Kidney epithelial cell (primary cell): ENCODE results near the gene MFGE8. TPM values are rescaled to one million over a fixed set of nuclear protein-coding genes. Genes with fewer than 3 reads are reported as not detected.
"Not testable (repeated sequence)": the region's sequence is repeated elsewhere in the genome, so short reads cannot be mapped to it uniquely, and the experiment has no call there.

Experiments used
- DNase-seq: peaks from one replicate; pipeline ENCODE4 v3.0.0-alpha.2; 2010; ENCODE audit warnings: low read depth
- H3K27me3 ChIP-seq: 2 replicates; pipeline ENCODE4 v1.6.0; 2011; ENCODE audit warnings: low read length; ENCODE audit not compliant: control insufficient read depth, insufficient read depth
- H3K36me3 ChIP-seq: 2 replicates; pipeline ENCODE4 v1.5.1; 2011; ENCODE audit warnings: low read length; ENCODE audit not compliant: control insufficient read depth, insufficient read depth
- H3K4me3 ChIP-seq: 2 replicates; pipeline ENCODE4 v1.5.1; 2011; ENCODE audit warnings: low read depth, mild to moderate bottlenecking, control low read depth, low read length
- total RNA-seq: library from RNA; depleted of rRNA; stranded (reverse); fragments of >200 nt; gene quantifications from 2 replicates; pipeline ENCODE4 v1.2.3, GENCODE V29; 2015
- TF ChIP-seq, protein P1 (sequence below): IDR thresholded peaks from 2 replicates; pipeline ENCODE4 v1.5.1; 2011; ENCODE audit warnings: mild to moderate bottlenecking, moderate library complexity, low read length, control low read depth, inconsistent platforms; ENCODE audit not compliant: insufficient read depth, poor library complexity, severe bottlenecking

The MFGE8 gene
- total RNA-seq, 1 donor from 2014 or later, result 261 TPM

DNA sequence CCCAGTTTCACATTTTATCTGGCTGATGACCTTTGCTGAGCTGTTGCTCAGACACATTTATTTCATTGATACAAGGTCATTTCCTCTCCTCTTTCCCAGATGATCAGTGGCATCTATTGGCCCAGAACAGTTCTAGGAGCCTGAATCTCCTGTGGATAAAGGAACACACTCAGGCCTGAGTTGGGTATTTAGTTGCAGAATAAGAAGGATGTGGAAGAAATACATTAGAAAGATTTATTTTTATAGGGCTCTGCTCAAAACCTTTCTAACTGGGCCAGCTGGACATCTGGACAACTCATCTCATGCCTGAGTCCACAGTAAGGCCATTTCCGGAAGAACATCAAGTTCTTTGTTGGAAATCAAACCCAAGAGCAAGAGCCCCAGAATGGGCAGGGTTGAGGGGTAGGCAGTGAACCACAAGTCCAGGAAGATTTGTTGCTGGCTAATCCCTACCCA is 19.7 kb upstream of the MFGE8 start:
- H3K27me3 ChIP-seq, result no peaks in the 10 kb centered on the region
- TF ChIP-seq, protein P1, sequence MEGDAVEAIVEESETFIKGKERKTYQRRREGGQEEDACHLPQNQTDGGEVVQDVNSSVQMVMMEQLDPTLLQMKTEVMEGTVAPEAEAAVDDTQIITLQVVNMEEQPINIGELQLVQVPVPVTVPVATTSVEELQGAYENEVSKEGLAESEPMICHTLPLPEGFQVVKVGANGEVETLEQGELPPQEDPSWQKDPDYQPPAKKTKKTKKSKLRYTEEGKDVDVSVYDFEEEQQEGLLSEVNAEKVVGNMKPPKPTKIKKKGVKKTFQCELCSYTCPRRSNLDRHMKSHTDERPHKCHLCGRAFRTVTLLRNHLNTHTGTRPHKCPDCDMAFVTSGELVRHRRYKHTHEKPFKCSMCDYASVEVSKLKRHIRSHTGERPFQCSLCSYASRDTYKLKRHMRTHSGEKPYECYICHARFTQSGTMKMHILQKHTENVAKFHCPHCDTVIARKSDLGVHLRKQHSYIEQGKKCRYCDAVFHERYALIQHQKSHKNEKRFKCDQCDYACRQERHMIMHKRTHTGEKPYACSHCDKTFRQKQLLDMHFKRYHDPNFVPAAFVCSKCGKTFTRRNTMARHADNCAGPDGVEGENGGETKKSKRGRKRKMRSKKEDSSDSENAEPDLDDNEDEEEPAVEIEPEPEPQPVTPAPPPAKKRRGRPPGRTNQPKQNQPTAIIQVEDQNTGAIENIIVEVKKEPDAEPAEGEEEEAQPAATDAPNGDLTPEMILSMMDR, result no peak
- no peak for DNase-seq
- H3K4me3 ChIP-seq, result no peak overlapping the region
- no peaks in the 10 kb centered on the region for H3K36me3 ChIP-seq

DNA sequence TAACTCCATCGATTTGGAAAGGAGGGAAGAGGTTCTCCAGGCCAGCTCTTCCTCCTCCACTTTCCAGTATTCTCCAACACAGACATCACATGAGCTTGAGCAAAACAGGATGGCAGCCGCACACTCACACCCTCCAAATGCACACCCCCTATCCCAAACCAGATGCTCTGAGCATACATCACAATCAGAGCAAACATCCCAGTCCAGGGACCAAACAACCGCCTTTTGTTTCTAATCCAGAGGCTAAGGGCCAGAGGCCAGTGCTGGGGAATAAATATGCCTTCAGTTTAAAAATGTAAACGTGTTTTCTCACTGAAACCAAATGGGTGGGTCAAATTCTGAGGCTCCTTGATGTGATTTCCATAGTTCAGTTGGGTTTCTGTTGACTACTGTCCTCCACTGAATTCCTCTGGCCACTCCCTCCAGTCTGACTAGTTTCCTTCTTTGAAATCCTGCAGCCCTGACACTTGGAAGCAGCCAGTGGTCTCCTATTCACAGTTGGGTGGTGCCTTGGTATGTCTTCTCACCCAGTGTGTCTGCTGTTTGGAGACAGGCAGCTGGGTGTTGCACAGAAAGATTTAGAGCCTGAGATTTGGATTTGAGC is 19.2 kb upstream of the MFGE8 start:
- TF ChIP-seq, protein P1, result no peak
- Histone ChIP-seq H3K27me3 (no peaks in the 10 kb centered on the region), H3K36me3 (no peaks in the 10 kb centered on the region), H3K4me3 (no peak overlapping the region)
- no peak for DNase-seq

DNA sequence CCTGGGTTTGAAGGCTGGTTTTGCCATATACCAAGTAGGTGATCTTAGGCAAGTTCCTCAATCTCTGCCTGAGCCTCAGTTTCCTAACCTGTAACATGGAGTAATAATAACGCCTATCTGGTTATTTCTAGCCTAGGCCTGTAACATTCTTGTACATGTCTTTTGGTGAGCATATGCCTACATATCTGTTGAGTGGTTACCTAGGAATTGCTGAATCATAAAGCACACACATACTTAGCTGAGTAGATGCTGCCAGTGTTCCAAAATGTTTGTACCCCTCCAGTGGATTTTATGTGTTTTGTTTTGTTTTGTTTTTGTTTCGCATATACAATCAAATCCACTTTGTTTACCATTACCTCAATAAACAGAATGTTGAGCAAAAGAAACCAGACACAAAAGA is 17.4 kb upstream of the MFGE8 start:
- DNase-seq, result no peak

DNA sequence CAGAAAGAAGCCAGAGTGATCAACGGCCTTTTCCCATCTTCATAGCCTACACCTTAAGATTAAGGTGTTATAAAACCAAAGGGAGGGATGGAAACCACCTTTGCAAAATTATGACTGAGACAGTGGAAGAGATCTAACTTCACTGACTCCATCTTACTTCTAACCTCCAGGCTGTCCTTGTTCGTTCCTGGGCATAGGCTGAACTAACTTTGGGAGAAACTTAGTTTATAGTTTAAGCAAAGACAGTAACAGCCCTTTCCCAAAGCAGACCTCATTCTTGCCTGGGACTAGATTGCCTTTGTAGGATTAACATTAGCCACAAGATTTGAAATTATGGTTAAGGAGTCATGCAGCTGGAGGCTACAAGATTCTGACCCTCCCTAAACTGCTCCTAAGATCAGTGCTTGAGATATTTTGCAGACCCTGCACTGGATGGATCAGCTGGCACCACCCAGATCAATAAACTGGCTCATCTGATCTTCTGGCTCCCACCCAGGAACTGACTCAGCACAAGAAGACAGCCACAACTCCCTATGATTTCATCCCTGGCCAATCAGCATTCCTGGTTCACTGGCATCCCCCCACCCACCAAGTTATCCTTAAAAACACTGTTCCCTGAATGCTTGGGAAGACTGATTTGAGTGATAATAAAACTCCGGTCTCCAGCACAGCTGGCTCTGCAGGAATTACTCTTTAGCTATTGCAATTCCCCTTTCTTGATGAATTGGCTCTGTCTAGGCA is 16.3 kb upstream of the MFGE8 start:
- not testable (repeated sequence) for H3K36me3 ChIP-seq, DNase-seq, H3K4me3 ChIP-seq, H3K27me3 ChIP-seq

More for the DNA sequence above, 17.4 kb upstream of the MFGE8 start:
- H3K36me3 ChIP-seq, result no peaks in the 10 kb centered on the region
- no peak overlapping the region for H3K4me3 ChIP-seq
- TF ChIP-seq, protein P1, result no peak
- no peaks in the 10 kb centered on the region for H3K27me3 ChIP-seq

- not testable (repeated sequence) for DNase-seq, H3K4me3 ChIP-seq, H3K36me3 ChIP-seq, H3K27me3 ChIP-seq
These were observed 15.0 kb upstream of the MFGE8 start for GRCh38 chr15:88928192-88928591.

DNA sequence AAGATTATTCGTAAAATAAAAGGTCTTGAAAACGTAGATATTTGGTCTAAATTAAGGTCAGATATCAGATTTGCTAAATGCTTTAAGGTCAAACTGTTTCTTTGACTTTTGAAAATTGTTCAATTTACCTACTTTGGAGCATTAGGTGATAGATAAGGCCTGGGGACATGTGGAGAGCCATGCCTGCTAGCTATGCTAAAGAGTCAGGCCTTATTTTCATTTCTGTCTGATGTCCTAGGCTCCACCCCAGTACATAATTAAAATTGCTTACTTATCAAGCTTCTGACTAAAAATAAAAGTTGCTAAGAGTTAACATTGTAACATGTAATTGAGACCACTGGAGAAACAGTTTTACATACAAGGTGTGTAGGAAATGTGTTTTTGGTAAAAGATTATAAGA is 12.5 kb upstream of the MFGE8 start:
- not testable (repeated sequence) for H3K4me3 ChIP-seq, H3K36me3 ChIP-seq, DNase-seq, H3K27me3 ChIP-seq

DNA sequence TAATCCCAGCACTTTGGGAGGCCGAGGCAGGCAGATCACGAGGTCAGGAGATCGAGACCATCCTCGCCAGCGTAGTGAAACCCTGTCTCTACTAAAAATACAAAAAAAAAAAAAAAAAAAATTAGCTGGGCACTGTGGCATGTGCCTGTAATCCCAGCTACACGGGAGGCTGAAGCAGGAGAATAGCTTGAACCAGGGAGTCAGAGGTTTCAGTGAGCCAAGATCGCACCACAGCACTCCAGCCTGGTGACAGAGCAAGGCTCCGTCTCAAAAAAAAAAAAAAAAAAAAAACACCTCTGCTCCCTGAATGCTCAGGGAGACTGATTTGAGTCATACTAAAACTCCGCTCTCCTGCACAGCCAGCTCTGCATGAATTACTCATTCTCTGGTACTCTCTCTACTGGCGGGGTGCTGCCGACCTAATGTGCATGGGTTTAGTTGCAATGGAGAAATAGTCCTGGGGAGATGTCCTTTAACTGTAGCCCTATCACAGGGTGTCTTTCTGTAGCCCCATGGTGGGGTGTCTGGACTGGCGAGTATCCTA is 7.8 kb upstream of the MFGE8 start:
- DNase-seq, result peak; percentile 92
- not testable (repeated sequence) for H3K27me3 ChIP-seq, H3K4me3 ChIP-seq, H3K36me3 ChIP-seq
